ENCODE data around the gene SEC22B. TPM values are rescaled to one million over a fixed set of nuclear protein-coding genes. Genes with fewer than 3 reads are reported as not detected.
A peak's percentile ranks its signal among the peaks of the same experiment; 100 is the strongest.
"Not testable (repeated sequence)": the region's sequence is repeated elsewhere in the genome, so short reads cannot be mapped to it uniquely, and the experiment has no call there.

SEC22B gene
- total RNA-seq, 4 donors from 2014 or later: 14.6 to 25.1 (median 21.5) TPM

- H3K36me3 ChIP-seq; in situ Hi-C loops (cut with MboI; ENCODE audit: low sequenced_read_pairs in 4 of 4); H3K27me3 ChIP-seq; H3K9me3 ChIP-seq; H3K4me1 ChIP-seq; H3K27ac ChIP-seq; intact Hi-C loops (cut with DNase I; ENCODE audit: low total_unique reads); H3K4me3 ChIP-seq: not testable (repeated sequence)
- DNase-seq (peak; percentile 26 to 35), ATAC-seq (peak in 1 of 2 donors; percentile 44)
Observed at GRCh38 chr1:120117371-120118177, 58.7 kb downstream of the SEC22B start.

DNA sequence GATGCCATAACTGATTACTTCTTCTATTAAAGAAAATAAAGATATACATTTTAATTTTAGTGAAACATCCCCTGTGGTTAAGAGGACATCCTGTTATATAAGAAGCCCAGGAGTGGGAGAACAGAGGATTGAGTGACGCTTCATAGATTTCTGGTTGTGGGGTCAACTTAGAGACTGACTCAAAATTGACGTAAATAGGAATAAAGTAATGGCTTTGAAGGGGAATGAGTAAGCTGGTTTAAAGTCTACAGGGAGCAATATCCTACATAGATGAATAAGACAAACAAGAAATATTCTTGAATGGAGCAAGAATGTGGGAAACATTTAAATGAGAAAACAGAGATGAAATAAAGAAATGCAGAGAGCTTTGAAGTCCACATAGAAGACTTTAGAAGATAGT is 60.2 kb downstream of the SEC22B start:
- DNase-seq; H3K27me3 ChIP-seq; H3K9me3 ChIP-seq; in situ Hi-C loops (cut with MboI; ENCODE audit: low sequenced_read_pairs in 4 of 4); H3K4me1 ChIP-seq; H3K27ac ChIP-seq; ATAC-seq; intact Hi-C loops (cut with DNase I; ENCODE audit: low total_unique reads); H3K4me3 ChIP-seq; H3K36me3 ChIP-seq: not testable (repeated sequence)

- intact Hi-C loops (cut with DNase I; ENCODE audit: low total_unique reads); H3K36me3 ChIP-seq; H3K4me3 ChIP-seq; H3K27ac ChIP-seq; DNase-seq; H3K4me1 ChIP-seq; H3K9me3 ChIP-seq; H3K27me3 ChIP-seq; in situ Hi-C loops (cut with MboI; ENCODE audit: low sequenced_read_pairs in 4 of 4); ATAC-seq: not testable (repeated sequence)
Observed at GRCh38 chr1:120113134-120113533, 63.2 kb downstream of the SEC22B start.

DNA sequence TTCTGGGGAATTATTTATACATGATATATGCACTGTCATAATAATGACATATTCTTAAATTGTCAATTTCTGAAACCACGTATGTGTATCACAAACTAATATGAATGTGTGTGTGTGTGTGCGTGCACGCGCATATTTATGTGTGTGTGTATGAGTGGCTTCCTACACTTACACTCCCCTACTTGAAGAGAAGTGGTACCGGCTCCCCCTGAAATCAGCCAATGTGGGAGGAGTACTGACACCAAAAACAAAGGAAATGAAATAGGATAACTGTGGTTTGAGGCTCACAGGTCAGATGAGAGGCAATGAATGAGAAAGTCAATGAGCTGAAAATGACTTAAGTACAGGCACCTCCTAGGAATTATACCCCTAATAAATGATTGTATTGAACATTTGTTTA is 64.1 kb downstream of the SEC22B start:
- H3K36me3 ChIP-seq; ATAC-seq; H3K27me3 ChIP-seq; H3K4me1 ChIP-seq; H3K4me3 ChIP-seq; H3K9me3 ChIP-seq; in situ Hi-C loops (cut with MboI; ENCODE audit: low sequenced_read_pairs in 4 of 4); intact Hi-C loops (cut with DNase I; ENCODE audit: low total_unique reads); DNase-seq; H3K27ac ChIP-seq: not testable (repeated sequence)

GRCh38 chr1:120111771-120112170 is 64.5 kb downstream of the SEC22B start:
- ATAC-seq; H3K4me3 ChIP-seq; intact Hi-C loops (cut with DNase I; ENCODE audit: low total_unique reads); DNase-seq; H3K36me3 ChIP-seq; H3K9me3 ChIP-seq; H3K4me1 ChIP-seq; H3K27ac ChIP-seq; in situ Hi-C loops (cut with MboI; ENCODE audit: low sequenced_read_pairs in 4 of 4); H3K27me3 ChIP-seq: not testable (repeated sequence)

DNA sequence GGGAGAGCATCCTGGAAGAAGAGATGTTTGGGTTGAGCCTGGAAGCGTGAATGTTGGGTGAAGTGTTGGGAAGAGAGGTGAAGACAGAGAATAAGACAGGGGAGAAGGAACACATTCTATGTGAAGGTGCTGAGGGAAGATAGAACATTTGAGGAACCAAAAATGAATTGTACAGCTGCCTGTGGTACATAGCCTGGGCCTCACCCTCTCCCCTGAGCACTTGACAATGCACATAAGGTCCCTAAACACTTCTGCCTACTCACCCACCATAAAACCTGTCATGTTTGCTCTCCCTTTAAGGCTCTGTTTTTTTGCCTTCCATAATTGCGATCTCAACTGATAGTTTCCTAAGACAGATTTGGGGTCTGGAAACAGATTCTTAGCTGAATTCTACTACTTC is 65.3 kb downstream of the SEC22B start:
- H3K4me1 ChIP-seq; ATAC-seq; H3K4me3 ChIP-seq; H3K9me3 ChIP-seq; in situ Hi-C loops (cut with MboI; ENCODE audit: low sequenced_read_pairs in 4 of 4); H3K36me3 ChIP-seq; DNase-seq; intact Hi-C loops (cut with DNase I; ENCODE audit: low total_unique reads); H3K27me3 ChIP-seq; H3K27ac ChIP-seq: not testable (repeated sequence)

- ATAC-seq; in situ Hi-C loops (cut with MboI; ENCODE audit: low sequenced_read_pairs in 4 of 4); H3K36me3 ChIP-seq; DNase-seq; intact Hi-C loops (cut with DNase I; ENCODE audit: low total_unique reads); H3K4me1 ChIP-seq; H3K4me3 ChIP-seq; H3K9me3 ChIP-seq; H3K27me3 ChIP-seq; H3K27ac ChIP-seq: not testable (repeated sequence)
Observed at GRCh38 chr1:120109656-120110055, 66.7 kb downstream of the SEC22B start.

GRCh38 chr1:120109180-120109579 is 67.1 kb downstream of the SEC22B start:
- DNase-seq; intact Hi-C loops (cut with DNase I; ENCODE audit: low total_unique reads); H3K4me1 ChIP-seq; ATAC-seq; H3K9me3 ChIP-seq; H3K4me3 ChIP-seq; H3K36me3 ChIP-seq; H3K27me3 ChIP-seq; in situ Hi-C loops (cut with MboI; ENCODE audit: low sequenced_read_pairs in 4 of 4); H3K27ac ChIP-seq: not testable (repeated sequence)

DNA sequence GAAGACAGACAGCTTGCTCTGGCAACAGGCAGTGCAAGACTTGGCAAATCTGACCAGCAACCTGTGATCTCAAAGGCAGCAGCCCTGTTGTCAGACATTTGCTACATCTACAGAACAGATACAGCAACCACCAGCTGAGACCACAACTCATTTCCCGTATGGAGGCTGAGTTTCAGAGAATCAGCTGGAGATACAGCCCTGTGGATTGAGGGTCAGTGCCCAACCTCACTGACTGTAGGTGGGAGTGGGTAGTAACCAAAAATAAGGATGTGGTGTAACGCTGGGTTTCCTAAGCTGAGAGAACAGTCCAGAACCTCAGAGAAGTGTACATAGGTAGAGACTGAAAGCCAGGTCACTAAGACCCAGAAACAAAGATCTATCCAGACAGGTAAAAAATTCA is 71.0 kb downstream of the SEC22B start:
- H3K27ac ChIP-seq; intact Hi-C loops (cut with DNase I; ENCODE audit: low total_unique reads); H3K36me3 ChIP-seq; in situ Hi-C loops (cut with MboI; ENCODE audit: low sequenced_read_pairs in 4 of 4); H3K4me1 ChIP-seq; ATAC-seq; H3K4me3 ChIP-seq; H3K27me3 ChIP-seq; H3K9me3 ChIP-seq; DNase-seq: not testable (repeated sequence)

DNA sequence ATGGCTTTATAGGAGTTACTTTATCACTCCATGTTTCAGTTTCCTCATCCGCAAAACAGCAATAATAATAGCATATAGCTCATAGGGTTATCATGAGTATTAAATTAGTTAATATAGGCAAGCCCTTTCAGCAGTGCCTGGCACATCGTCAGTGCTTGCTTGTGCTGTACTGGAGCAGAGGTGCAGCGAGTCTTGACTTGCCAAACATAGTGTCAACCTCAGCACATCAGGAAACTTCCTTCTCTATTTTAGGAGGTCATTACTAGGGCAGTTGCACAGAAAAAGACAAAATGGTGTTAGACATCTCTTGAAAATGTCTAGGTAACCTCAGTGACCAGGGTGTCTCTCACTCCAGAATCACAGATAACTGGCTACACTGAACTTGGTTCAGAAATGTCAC is 72.6 kb downstream of the SEC22B start:
- in situ Hi-C loops (cut with MboI; ENCODE audit: low sequenced_read_pairs in 4 of 4); H3K27me3 ChIP-seq; intact Hi-C loops (cut with DNase I; ENCODE audit: low total_unique reads); H3K36me3 ChIP-seq; ATAC-seq; H3K4me3 ChIP-seq; DNase-seq; H3K9me3 ChIP-seq; H3K27ac ChIP-seq; H3K4me1 ChIP-seq: not testable (repeated sequence)

- H3K4me3 ChIP-seq; intact Hi-C loops (cut with DNase I; ENCODE audit: low total_unique reads); in situ Hi-C loops (cut with MboI; ENCODE audit: low sequenced_read_pairs in 4 of 4); H3K27me3 ChIP-seq; H3K9me3 ChIP-seq; H3K27ac ChIP-seq; DNase-seq; ATAC-seq; H3K36me3 ChIP-seq; H3K4me1 ChIP-seq: not testable (repeated sequence)
Observed at GRCh38 chr1:120101593-120101992, 74.7 kb downstream of the SEC22B start.
